Measurements from ENCODE around the gene CCDC69. TPM values are rescaled to one million over a fixed set of nuclear protein-coding genes. Genes with fewer than 3 reads are reported as not detected.

CCDC69 gene
- total and polyA plus RNA-seq, 2 of the 8 experiments (the other 6 are each of a cell fraction or from before 2014, with no cell fraction given), result 8.4 to 10.8 TPM

GRCh38 chr5:151151793-151152192, 72.1 kb downstream of the CCDC69 start:
- Histone ChIP-seq H4K20me1 (replicated peaks in 1 of 2; ENCODE audit: control insufficient read depth in 1 of 2, insufficient read depth in 2 of 2, low read length in 2 of 2) (peaks cover 0 to 4% of the 10 kb centered on the region in 2 experiments), H3K18ac (ENCODE audit: extremely low read depth, low read length) (no peak overlapping the region), H2BK12ac (ENCODE audit: low read depth, low read length) (no peak overlapping the region), H3K79me1 (ENCODE audit: low read depth, low read length) (no peaks in the 10 kb centered on the region; the same call in 1 of the 2 replicates), H4K91ac (replicated peaks; ENCODE audit: insufficient read length, low read length) (no peak overlapping the region), H2BK120ac (replicated peaks; ENCODE audit: low read depth, low read length) (no peak overlapping the region), H2AK5ac (ENCODE audit: low read depth, low read length) (no peak overlapping the region), H4K5ac (ENCODE audit: insufficient read length, low read depth, low read length) (no peak overlapping the region), H3K79me2 (ENCODE audit: control insufficient read depth in 1 of 2, insufficient read depth in 2 of 2, low read length in 2 of 2) (peaks cover 0 to 10% of the 10 kb centered on the region in 2 experiments; a peak in 2 of 4 replicates), H3K4me2 (ENCODE audit: insufficient read depth in 1 of 2, low read depth in 2 of 2, low read length in 2 of 2) (no peak overlapping the region), H3K27ac (ENCODE audit: low read depth, low read length) (no peak overlapping the region), H3K4me1 (replicated peaks in 1 of 4; ENCODE audit: control insufficient read depth in 3 of 4, insufficient read depth in 4 of 4, low read length in 3 of 4) (peaks cover 0 to 16% (median 6%) of the 10 kb centered on the region in 4 experiments; a peak in 5 of 7 replicates), H2BK15ac (ENCODE audit: low read length) (no peak overlapping the region), H3K36me3 (ENCODE audit: control insufficient read depth in 2 of 4, insufficient read depth in 4 of 4, low read length in 3 of 4) (0 out of 8 replicates have a peak, but pooled peaks cover 0 to 3% (median 0%) of the 10 kb centered on the region in 4 experiments), H3K23me2 (ENCODE audit: low read depth, low read length) (no peaks in the 10 kb centered on the region), H2AFZ (ENCODE audit: low read length) (no peak overlapping the region), H3K14ac (ENCODE audit: insufficient read length) (no peak overlapping the region), H3K23ac (ENCODE audit: insufficient read length) (no peak overlapping the region), H3K9ac (replicated peaks in 1 of 4; ENCODE audit: extremely low read depth in 1 of 4, low read depth in 3 of 4, low read length in 3 of 4) (no peak overlapping the region), H2BK5ac (ENCODE audit: low read depth, low read length) (no peak overlapping the region), H3K4me3 (ENCODE audit: extremely low read depth in 1 of 4, insufficient read depth in 2 of 4, low read depth in 3 of 4, low read length in 4 of 4) (no peak overlapping the region), H3K4ac (replicated peaks; ENCODE audit: insufficient read length, low read depth, low read length) (no peak overlapping the region), H4K8ac (ENCODE audit: extremely low read depth, insufficient read depth, low read length) (no peak overlapping the region), H3K56ac (replicated peaks; ENCODE audit: insufficient read length, low read depth, low read length) (no peak overlapping the region), H3K27me3 (replicated peaks in 1 of 4; ENCODE audit: control insufficient read depth in 3 of 4, extremely low read depth in 1 of 4, insufficient read depth in 3 of 4, low read length in 3 of 4) (no peaks in the 10 kb centered on the region), H2BK20ac (ENCODE audit: low read length) (no peak overlapping the region), H3K9me3 (ENCODE audit: insufficient read depth in 2 of 2, low read depth in 1 of 2, low read length in 1 of 2) (no peaks in the 10 kb centered on the region)
- WGBS, 2 experiments (ENCODE audit: extremely low coverage in 1 of 2, insufficient coverage in 1 of 2, insufficient read length in 1 of 2, insufficient replicate concordance in 2 of 2, low coverage in 1 of 2, low lambda C conversion rate in 2 of 2, missing lambda C conversion rate in 1 of 2), result 84% methylated on average over 5 of the region's 5 CpGs; no CpG with 5 or more reads in 1 of the 2 experiments
- FAIRE-seq (no peak), DNase-seq (ENCODE audit: low read depth in 1 of 2, low spot score in 2 of 2) (no peak)
- ChIA-PET POLR2A (ENCODE audit: partially characterized antibody) (no interaction called here), CTCF (ENCODE audit: partially characterized antibody) (interaction anchor here (1.0 to 6.9 kb wide), 5 partner anchors 10 to 76 kb away, joined by 3 to 58 read pairs (median 7); no protein-coding TSS in a partner anchor)
- TF ChIP-seq GTF2F1 (IDR thresholded peaks at IDR 0.05; ENCODE audit: borderline replicate concordance, low read depth, low read length) (no peak), PHF8 (conservative IDR thresholded peaks at IDR 0.05; ENCODE audit: low read depth, low read length) (no peak), SUZ12 (IDR thresholded peaks at IDR 0.05; ENCODE audit: low read length) (no peak), JUN (IDR thresholded peaks at IDR 0.05; ENCODE audit: low read depth, low read length) (no peak), SIRT6 (IDR thresholded peaks at IDR 0.05; ENCODE audit: low read length) (no peak), BRCA1 (IDR thresholded peaks at IDR 0.05; ENCODE audit: low read depth, low read length) (no peak), JUND (IDR thresholded peaks at IDR 0.05; ENCODE audit: low read length) (no peak), E2F6 (IDR thresholded peaks at IDR 0.05) (no peak), EZH2 (IDR thresholded peaks at IDR 0.05; ENCODE audit: low read depth, low read length, severe bottlenecking) (no peak), TCF12 (IDR thresholded peaks at IDR 0.05; ENCODE audit: low read depth, low read length) (no peak), RBBP5 (IDR thresholded peaks at IDR 0.05; ENCODE audit: borderline replicate concordance, low read depth, low read length) (no peak), CTBP2 (IDR thresholded peaks at IDR 0.05; ENCODE audit: borderline replicate concordance, insufficient read depth, insufficient read length, low read length) (no peak)
